ENCODE measurements around the gene SOHLH1.

Gene SOHLH1

DNA sequence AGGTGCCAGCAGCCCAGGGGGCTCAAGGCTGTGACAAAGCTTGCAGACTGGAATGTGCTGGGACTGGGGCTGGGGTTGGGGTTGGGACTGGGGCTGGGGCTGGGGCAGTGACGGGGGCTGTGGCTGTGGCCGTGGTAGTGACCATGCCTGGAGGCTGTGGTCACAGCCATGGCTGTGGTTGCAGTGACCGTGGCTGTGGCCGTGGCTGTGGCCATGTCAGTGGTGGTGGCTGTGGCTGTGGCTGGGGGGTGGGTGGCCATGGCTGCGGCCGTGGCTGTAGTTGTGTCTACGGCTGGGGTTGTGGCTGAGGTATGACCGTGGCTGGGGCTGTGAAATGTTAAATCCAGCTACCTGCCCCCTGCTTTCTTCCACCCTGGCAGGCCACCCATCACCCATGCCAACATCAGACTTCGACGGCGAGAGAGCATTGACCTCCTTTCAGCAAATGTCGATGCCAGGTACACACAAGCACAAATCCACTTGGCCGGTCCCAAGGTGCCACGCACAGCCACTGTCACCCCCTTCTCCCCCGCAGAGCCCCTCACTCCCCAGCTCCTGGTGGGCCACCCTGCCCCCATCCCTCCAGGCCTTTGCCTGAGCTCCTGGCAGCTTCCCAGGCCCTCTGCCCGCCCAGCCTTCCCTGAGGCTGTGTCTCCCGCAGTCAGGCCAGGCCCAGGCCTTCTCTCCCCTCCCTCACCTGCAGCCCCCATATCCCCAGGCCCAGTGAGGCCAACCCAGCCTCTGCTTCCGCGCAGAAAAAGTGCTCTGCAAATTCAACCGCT is 20.9 kb downstream of the SOHLH1 start:
- H3K9me2 ChIP-seq (replicated peaks; ENCODE audit: insufficient read depth, low read length) = no peaks in the 10 kb centered on the region
- TF ChIP-seq, protein P1, sequence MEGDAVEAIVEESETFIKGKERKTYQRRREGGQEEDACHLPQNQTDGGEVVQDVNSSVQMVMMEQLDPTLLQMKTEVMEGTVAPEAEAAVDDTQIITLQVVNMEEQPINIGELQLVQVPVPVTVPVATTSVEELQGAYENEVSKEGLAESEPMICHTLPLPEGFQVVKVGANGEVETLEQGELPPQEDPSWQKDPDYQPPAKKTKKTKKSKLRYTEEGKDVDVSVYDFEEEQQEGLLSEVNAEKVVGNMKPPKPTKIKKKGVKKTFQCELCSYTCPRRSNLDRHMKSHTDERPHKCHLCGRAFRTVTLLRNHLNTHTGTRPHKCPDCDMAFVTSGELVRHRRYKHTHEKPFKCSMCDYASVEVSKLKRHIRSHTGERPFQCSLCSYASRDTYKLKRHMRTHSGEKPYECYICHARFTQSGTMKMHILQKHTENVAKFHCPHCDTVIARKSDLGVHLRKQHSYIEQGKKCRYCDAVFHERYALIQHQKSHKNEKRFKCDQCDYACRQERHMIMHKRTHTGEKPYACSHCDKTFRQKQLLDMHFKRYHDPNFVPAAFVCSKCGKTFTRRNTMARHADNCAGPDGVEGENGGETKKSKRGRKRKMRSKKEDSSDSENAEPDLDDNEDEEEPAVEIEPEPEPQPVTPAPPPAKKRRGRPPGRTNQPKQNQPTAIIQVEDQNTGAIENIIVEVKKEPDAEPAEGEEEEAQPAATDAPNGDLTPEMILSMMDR (IDR thresholded peaks at IDR 0.05; ENCODE audit: insufficient read depth, low read length, poor library complexity, severe bottlenecking) = no peak
- no peak for TF ChIP-seq EZH2phosphoT487 (conservative IDR thresholded peaks at IDR 0.05; ENCODE audit: low read length)
- H4K20me1 ChIP-seq (ENCODE audit: low read depth, low read length) = no peaks in the 10 kb centered on the region
- H3K9ac ChIP-seq (ENCODE audit: low read length) = no peak overlapping the region
- no peak overlapping the region for H3K4me3 ChIP-seq (ENCODE audit: insufficient read depth, low read length, poor library complexity, severe bottlenecking)
- no peak overlapping the region for H3K4me2 ChIP-seq (ENCODE audit: low read depth, low read length, poor library complexity, severe bottlenecking)
- H3K27me3 ChIP-seq (ENCODE audit: low read length) = no peaks in the 10 kb centered on the region
- no peaks in the 10 kb centered on the region for H3K9me3 ChIP-seq (ENCODE audit: insufficient read depth, low read length)
- H3F3A ChIP-seq (ENCODE audit: insufficient read depth) = no peaks in the 10 kb centered on the region
- no peaks in the 10 kb centered on the region for H3K79me2 ChIP-seq (ENCODE audit: insufficient read depth, low read length)
- H2AFZ ChIP-seq (ENCODE audit: low read depth, low read length, severe bottlenecking) = no peak overlapping the region
- H3K36me3 ChIP-seq (ENCODE audit: low read length) = no peaks in the 10 kb centered on the region
- H3K27ac ChIP-seq (ENCODE audit: low read depth, low read length) = no peak overlapping the region

DNA sequence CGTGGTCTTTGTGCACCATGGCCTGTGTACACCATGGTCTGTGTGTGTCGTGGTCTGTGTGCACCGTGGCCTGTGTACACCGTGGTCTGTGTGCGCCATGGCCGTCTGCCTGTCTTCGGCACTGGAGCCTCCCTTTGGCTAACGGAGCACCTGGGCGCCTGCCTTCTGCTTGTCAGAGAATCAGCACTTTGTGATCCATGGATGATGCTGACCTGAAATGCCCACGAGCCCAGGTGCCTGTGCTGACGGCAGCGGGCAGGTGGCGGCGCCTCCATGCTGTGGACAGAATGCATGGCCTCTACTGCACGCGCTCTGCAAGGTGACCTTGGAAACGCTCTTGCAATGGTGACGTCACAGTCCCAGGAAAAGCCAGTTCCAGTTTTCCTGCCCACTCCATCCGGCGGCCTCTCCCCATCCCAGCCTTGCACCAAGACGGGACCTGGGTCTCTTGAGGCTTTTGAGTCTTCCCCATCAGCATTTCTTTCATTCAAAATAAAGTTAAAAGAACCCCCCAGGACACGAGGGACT is 21.6 kb downstream of the SOHLH1 start:
- Histone ChIP-seq H2AFZ (ENCODE audit: low read depth, low read length, severe bottlenecking) (no peak overlapping the region), H3K9ac (ENCODE audit: low read length) (no peak overlapping the region), H3K27me3 (ENCODE audit: low read length) (no peaks in the 10 kb centered on the region), H3K4me3 (ENCODE audit: insufficient read depth, low read length, poor library complexity, severe bottlenecking) (no peak overlapping the region), H3K79me2 (ENCODE audit: insufficient read depth, low read length) (no peaks in the 10 kb centered on the region), H3K9me3 (ENCODE audit: insufficient read depth, low read length) (no peaks in the 10 kb centered on the region), H3F3A (ENCODE audit: insufficient read depth) (no peaks in the 10 kb centered on the region), H3K36me3 (ENCODE audit: low read length) (no peaks in the 10 kb centered on the region), H3K9me2 (replicated peaks; ENCODE audit: insufficient read depth, low read length) (no peaks in the 10 kb centered on the region), H3K27ac (ENCODE audit: low read depth, low read length) (no peak overlapping the region), H4K20me1 (ENCODE audit: low read depth, low read length) (no peaks in the 10 kb centered on the region), H3K4me2 (ENCODE audit: low read depth, low read length, poor library complexity, severe bottlenecking) (no peak overlapping the region)
- TF ChIP-seq, protein P1 (IDR thresholded peaks at IDR 0.05; ENCODE audit: insufficient read depth, low read length, poor library complexity, severe bottlenecking) = no peak
- TF ChIP-seq EZH2phosphoT487 (conservative IDR thresholded peaks at IDR 0.05; ENCODE audit: low read length) = no peak

DNA sequence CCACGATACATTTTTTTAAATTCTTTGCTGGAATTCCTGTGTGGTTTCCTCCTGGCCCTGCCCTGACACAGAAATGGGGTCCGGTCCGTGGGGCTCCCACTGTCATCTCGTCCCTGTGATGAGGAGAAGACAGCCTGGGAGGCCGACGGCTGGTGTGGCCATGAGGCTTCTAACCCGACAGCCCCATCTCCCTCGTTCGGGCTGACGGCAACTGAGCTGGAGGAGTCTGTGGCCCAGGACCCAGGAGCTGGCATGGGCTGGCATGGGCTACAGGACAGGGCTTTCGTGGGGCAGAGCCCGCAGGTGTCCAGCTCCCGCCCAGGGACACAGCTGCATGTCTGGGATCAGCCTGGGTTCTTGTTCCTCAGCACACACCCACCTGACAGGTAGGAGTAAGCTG is 22.4 kb downstream of the SOHLH1 start:
- Histone ChIP-seq H3K79me2 (ENCODE audit: insufficient read depth, low read length) (no peaks in the 10 kb centered on the region), H4K20me1 (ENCODE audit: low read depth, low read length) (no peaks in the 10 kb centered on the region), H3K4me2 (ENCODE audit: low read depth, low read length, poor library complexity, severe bottlenecking) (no peak overlapping the region), H2AFZ (ENCODE audit: low read depth, low read length, severe bottlenecking) (no peak overlapping the region), H3K9me3 (ENCODE audit: insufficient read depth, low read length) (no peaks in the 10 kb centered on the region), H3K9ac (ENCODE audit: low read length) (no peak overlapping the region), H3K36me3 (ENCODE audit: low read length) (no peaks in the 10 kb centered on the region), H3K9me2 (replicated peaks; ENCODE audit: insufficient read depth, low read length) (no peaks in the 10 kb centered on the region), H3K27ac (ENCODE audit: low read depth, low read length) (no peak overlapping the region), H3K27me3 (ENCODE audit: low read length) (no peaks in the 10 kb centered on the region), H3F3A (ENCODE audit: insufficient read depth) (no peaks in the 10 kb centered on the region), H3K4me3 (ENCODE audit: insufficient read depth, low read length, poor library complexity, severe bottlenecking) (no peak overlapping the region)
- TF ChIP-seq, protein P1 (IDR thresholded peaks at IDR 0.05; ENCODE audit: insufficient read depth, low read length, poor library complexity, severe bottlenecking) = no peak
- TF ChIP-seq EZH2phosphoT487 (conservative IDR thresholded peaks at IDR 0.05; ENCODE audit: low read length) = no peak
